Kidney (tissue), 14 donors: ENCODE data around the gene MYO15B. TPM values are rescaled to one million over a fixed set of nuclear protein-coding genes. Genes with fewer than 3 reads are reported as not detected.

Experiments
- DNase-seq, 5 donors: peaks; one replicate each; pipeline ENCODE4 v3.0.0-alpha.2; 2013 to 2020
- FAIRE-seq: peaks from 2 replicates; lab custom pipeline; 2012; peaks lifted over from hg19 to GRCh38; lab: Jason Lieb, UNC
- H3K27ac ChIP-seq, 2 donors: one replicate each; pipeline ENCODE4 v1.7.0; 2013; ENCODE audit warnings: low read depth in 2 of 2, low read length in 2 of 2, inconsistent platforms in 1 of 2
- H3K27me3 ChIP-seq: one replicate; pipeline ENCODE4 v1.7.1; 2013; ENCODE audit warnings: low read length, inconsistent platforms; ENCODE audit not compliant: control insufficient read depth, insufficient read depth
- H3K36me3 ChIP-seq, 3 donors: one replicate each; pipeline versions ENCODE4 v1.7.0 to v1.7.1; 2013; ENCODE audit warnings: low read length in 3 of 3, control low read depth in 1 of 3, inconsistent platforms in 1 of 3; ENCODE audit not compliant: insufficient read depth in 3 of 3, control insufficient read depth in 2 of 3
- H3K4me1 ChIP-seq, 3 donors: one replicate each; pipeline versions ENCODE4 v1.7.0 to v1.7.1; 2013; ENCODE audit warnings: low read length in 3 of 3, inconsistent platforms in 1 of 3, low read depth in 1 of 3; ENCODE audit not compliant: control insufficient read depth in 2 of 3, insufficient read depth in 2 of 3
- H3K4me3 ChIP-seq, 3 donors: one replicate each; pipeline versions ENCODE4 v1.7.0 to v1.8.1; 2013; ENCODE audit warnings: low read length in 3 of 3, control low read depth in 1 of 3, inconsistent platforms in 1 of 3
- H3K9ac ChIP-seq, 3 donors: one replicate each; pipeline versions ENCODE4 v1.7.0 to v1.7.1; 2013; ENCODE audit warnings: low read length in 3 of 3, control low read depth in 1 of 3, inconsistent platforms in 1 of 3
- H3K9me3 ChIP-seq, 3 donors: one replicate each; pipeline versions ENCODE4 v1.7.0 to v1.7.1; 2013; ENCODE audit warnings: low read length in 3 of 3, control low read depth in 1 of 3, inconsistent platforms in 1 of 3; ENCODE audit not compliant: control insufficient read depth in 2 of 3, insufficient read depth in 1 of 3
- intact Hi-C: fragments of 100-400 bp; cut with DNase I; formaldehyde crosslinking; loops from one replicate; pipeline ENCODE4 v1.11.1; 2022
- polyA plus RNA-seq: library from polyadenylated mRNA; stranded (reverse); fragments of 350-450 nt; fragmentation: Illumina TruSeq; extraction: RNeasy Lipid Tissue Mini Kit (QIAGEN cat#74804); gene quantifications from one replicate; pipeline ENCODE4 v1.2.3, GENCODE V29; 2014; ENCODE audit warnings: low read depth, low replicate concordance; ENCODE audit not compliant: insufficient read depth
- total RNA-seq: library from RNA; stranded (reverse); fragmentation: NEBNext Ultra II Directional; extraction: Animal tissue kit (Norgen Biotek cat#: 25700); gene quantifications from one replicate; pipeline ENCODE4 v1.2.1, GENCODE V29; 2021
- TF ChIP-seq, protein P1 (sequence below): IDR thresholded peaks from 3 replicates; pipeline ENCODE4 v1.5.1; 2012; ENCODE audit warnings: mild to moderate bottlenecking, moderate library complexity, borderline replicate concordance; ENCODE audit not compliant: insufficient read depth; ENCODE audit errors: extremely low read depth
- donor health status: control.
- donor health status: control.
- donor health status: control.
- donor health status: control.
- donor health status: control.
- donor health status: DM: yes; HTN: yes; CAD: no.
- donor health status: Normal renal cell carcinoma (clear cell type).

MYO15B gene
- total and polyA plus RNA-seq, 2 donors from 2014 or later = 139 to 286 TPM

DNA sequence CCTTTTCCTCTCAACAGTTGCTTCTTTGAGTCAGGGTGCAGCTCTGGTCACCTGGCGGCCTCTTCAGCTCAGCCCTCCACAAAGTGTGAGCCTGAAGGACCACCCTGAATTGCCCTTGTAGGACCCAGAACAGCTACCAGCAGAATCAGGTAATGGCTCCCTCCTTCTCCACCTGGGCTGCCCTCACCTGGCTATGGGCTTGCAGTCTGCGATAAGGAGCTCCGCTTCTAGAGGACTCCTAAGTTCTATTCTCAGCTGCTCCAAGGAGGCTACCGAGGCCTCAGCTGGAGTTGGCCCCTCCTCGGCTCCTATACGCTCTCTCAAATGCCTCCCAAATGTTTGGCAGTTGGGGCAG is 59.0 kb downstream of the MYO15B start:
- H3K4me3 ChIP-seq = peak overlapping the region in 2 of 3 donors; percentile 38 to 49

DNA sequence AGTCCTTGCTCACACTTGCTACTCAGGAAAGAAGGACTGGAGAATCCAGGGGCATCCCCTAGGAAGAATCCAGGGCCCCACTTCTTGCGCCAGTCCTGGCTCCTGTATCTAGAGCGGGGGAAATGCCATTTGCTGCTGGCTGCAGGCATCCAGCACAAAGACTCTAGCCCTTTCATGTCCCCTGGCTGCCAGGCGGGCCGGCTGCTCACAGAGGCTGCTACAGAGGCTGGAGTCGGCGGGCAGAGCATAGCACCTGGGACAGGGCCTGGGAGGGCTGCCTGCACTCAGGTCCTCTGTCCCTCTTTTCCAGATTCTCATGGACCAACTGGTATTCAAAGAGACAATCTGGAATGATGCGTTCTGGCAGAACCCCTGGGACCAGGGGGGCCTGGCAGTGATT is 59.5 kb downstream of the MYO15B start:
- H3K27me3 ChIP-seq = no peaks in the 10 kb centered on the region
- H3K9me3 ChIP-seq = no peaks in the 10 kb centered on the region
- peak overlapping the region in 2 of 3 donors; percentile 29 to 73 for H3K9ac ChIP-seq
- H3K4me3 ChIP-seq = peak overlapping the region in 1 of 3 donors; percentile 10
- FAIRE-seq = no peak
- DNase-seq = peak in 1 of 5 donors; percentile 68
- intact Hi-C loops = no loop called here
- H3K36me3 ChIP-seq = peaks cover 0 to 15% (median 10%) of the 10 kb centered on the region in 3 donors
- TF ChIP-seq, protein P1, sequence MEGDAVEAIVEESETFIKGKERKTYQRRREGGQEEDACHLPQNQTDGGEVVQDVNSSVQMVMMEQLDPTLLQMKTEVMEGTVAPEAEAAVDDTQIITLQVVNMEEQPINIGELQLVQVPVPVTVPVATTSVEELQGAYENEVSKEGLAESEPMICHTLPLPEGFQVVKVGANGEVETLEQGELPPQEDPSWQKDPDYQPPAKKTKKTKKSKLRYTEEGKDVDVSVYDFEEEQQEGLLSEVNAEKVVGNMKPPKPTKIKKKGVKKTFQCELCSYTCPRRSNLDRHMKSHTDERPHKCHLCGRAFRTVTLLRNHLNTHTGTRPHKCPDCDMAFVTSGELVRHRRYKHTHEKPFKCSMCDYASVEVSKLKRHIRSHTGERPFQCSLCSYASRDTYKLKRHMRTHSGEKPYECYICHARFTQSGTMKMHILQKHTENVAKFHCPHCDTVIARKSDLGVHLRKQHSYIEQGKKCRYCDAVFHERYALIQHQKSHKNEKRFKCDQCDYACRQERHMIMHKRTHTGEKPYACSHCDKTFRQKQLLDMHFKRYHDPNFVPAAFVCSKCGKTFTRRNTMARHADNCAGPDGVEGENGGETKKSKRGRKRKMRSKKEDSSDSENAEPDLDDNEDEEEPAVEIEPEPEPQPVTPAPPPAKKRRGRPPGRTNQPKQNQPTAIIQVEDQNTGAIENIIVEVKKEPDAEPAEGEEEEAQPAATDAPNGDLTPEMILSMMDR = no peak
- peaks cover 2 to 46% (median 33%) of the 10 kb centered on the region in 3 donors for H3K4me1 ChIP-seq
- peak overlapping the region; percentile 45 to 99 for H3K27ac ChIP-seq

More for the DNA sequence above, 59.0 kb downstream of the MYO15B start:
- peaks cover 0 to 15% (median 10%) of the 10 kb centered on the region in 3 donors for H3K36me3 ChIP-seq
- peak overlapping the region; percentile 97 to 99 for H3K27ac ChIP-seq
- H3K27me3 ChIP-seq = no peaks in the 10 kb centered on the region
- FAIRE-seq (no peak), DNase-seq (no peak)
- peak overlapping the region in 2 of 3 donors; percentile 54 to 73 for H3K9ac ChIP-seq
- peaks cover 2 to 50% (median 38%) of the 10 kb centered on the region in 3 donors for H3K4me1 ChIP-seq
- TF ChIP-seq, protein P1 = no peak
- H3K9me3 ChIP-seq = no peaks in the 10 kb centered on the region
- intact Hi-C loops = no loop called here

DNA sequence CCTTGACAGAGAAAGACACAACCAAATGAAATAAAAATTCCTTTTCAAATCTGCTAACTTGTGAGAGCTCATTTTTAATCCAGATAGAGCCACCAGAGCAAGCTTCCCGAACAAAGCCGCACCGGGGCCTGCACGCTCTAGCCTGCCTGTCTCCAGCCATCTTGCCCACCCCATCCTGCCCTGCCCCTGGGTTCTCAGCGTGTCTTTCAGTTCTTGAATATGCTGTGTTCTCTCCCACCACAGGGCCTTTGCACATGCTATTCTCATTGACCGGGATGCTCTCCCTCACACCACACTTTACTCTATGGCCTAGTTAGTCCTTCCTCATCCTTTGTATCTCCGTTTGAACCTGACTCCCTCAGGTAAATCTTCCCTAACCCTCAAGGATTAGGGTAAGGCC is 60.3 kb downstream of the MYO15B start:
- FAIRE-seq (no peak), DNase-seq (peak in 1 of 5 donors; percentile 43)
- Histone ChIP-seq H3K27me3 (no peaks in the 10 kb centered on the region), H3K27ac (no peak overlapping the region), H3K4me1 (peaks cover 0 to 37% (median 26%) of the 10 kb centered on the region in 3 donors), H3K9me3 (no peaks in the 10 kb centered on the region), H3K36me3 (peaks cover 0 to 15% (median 10%) of the 10 kb centered on the region in 3 donors), H3K9ac (no peak overlapping the region), H3K4me3 (no peak overlapping the region)
- TF ChIP-seq, protein P1 = no peak
- intact Hi-C loops = no loop called here

DNA sequence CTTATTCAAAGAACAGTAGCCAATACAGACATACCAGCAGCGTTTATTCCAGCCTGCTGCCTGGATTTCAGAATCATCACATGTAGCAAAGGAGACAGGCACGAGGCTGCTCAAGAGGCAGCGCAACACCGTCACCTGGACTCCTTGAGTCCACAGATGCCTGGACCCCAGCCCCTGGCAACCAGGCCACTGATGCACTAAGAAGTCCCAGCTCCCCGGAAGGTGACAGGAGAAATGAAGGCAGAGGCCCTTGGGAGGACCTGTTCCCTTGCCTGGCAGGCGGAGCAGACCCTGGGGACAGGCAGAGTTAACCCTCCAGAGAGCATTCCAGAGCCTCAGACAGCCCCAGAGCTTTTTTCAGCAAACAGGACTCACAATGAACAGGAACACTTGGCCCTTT is 62.1 kb downstream of the MYO15B start:
- Histone ChIP-seq H3K4me1 (peaks cover 0 to 23% (median 18%) of the 10 kb centered on the region in 3 donors), H3K4me3 (no peak overlapping the region), H3K9ac (no peak overlapping the region), H3K27me3 (no peaks in the 10 kb centered on the region), H3K36me3 (peaks cover 0 to 15% (median 15%) of the 10 kb centered on the region in 3 donors), H3K27ac (no peak overlapping the region), H3K9me3 (no peaks in the 10 kb centered on the region)
- peak in 1 of 5 donors; percentile 45 for DNase-seq
- TF ChIP-seq, protein P1 = no peak
- FAIRE-seq = no peak
- intact Hi-C loops = no loop called here
